ENCODE measurements around the gene PIGR.

PIGR gene

GRCh38 chr1:206944703-206945102 is 1.6 kb downstream of the PIGR start:
- Histone ChIP-seq H4K5ac (ENCODE audit: low read length) (no peak overlapping the region), H4K8ac (ENCODE audit: low read depth, low read length) (no peak overlapping the region), H3K56ac (ENCODE audit: low read length) (no peak overlapping the region), H2AK5ac (ENCODE audit: low read length) (no peak overlapping the region), H3K79me1 (ENCODE audit: low read length) (no peaks in the 10 kb centered on the region), H3K36me3 (ENCODE audit: control insufficient read depth, insufficient read depth, low read length) (no peaks in the 10 kb centered on the region), H2BK5ac (ENCODE audit: low read length) (no peak overlapping the region), H3K4ac (ENCODE audit: low read depth, low read length) (no peak overlapping the region), H3K9ac (ENCODE audit: low read length) (no peak overlapping the region), H3K27ac (ENCODE audit: low read depth, low read length) (no peak overlapping the region), H2BK120ac (ENCODE audit: low read depth, low read length) (no peak overlapping the region), H3K79me2 (ENCODE audit: control insufficient read depth, insufficient read depth, low read length) (no peaks in the 10 kb centered on the region), H3K23ac (ENCODE audit: low read length) (no peak overlapping the region), H2BK15ac (replicated peaks; ENCODE audit: low read depth) (no peak overlapping the region), H3K27me3 (ENCODE audit: insufficient read depth, low read length, poor library complexity) (no peaks in the 10 kb centered on the region), H3K4me1 (ENCODE audit: control insufficient read depth, low read depth, low read length) (no peaks in the 10 kb centered on the region), H3K4me2 (ENCODE audit: low read length) (no peak overlapping the region), H3K18ac (ENCODE audit: low read length) (no peak overlapping the region), H3K4me3 (ENCODE audit: low read length) (no peak overlapping the region)
- no CpG with 5 or more reads among the region's 5 CpGs for whole genome bisulfite sequencing (ENCODE audit: extremely low coverage, insufficient coverage, low lambda C conversion rate)
- no peak for DNase-seq

- Histone ChIP-seq H2BK5ac (ENCODE audit: low read length) (no peak overlapping the region), H3K18ac (ENCODE audit: low read length) (no peak overlapping the region)
Observed at GRCh38 chr1:206941766-206942418, 4.4 kb downstream of the PIGR start.

GRCh38 chr1:206940588-206940936 is 5.7 kb downstream of the PIGR start:
- no peak overlapping the region for H4K8ac ChIP-seq (ENCODE audit: low read depth, low read length)
- H2BK120ac ChIP-seq (ENCODE audit: low read depth, low read length): no peak overlapping the region
- no peak overlapping the region for H3K4ac ChIP-seq (ENCODE audit: low read depth, low read length)
- H2BK15ac ChIP-seq (replicated peaks; ENCODE audit: low read depth): no peak overlapping the region
- H3K9ac ChIP-seq (ENCODE audit: low read length): no peak overlapping the region
- H3K4me2 ChIP-seq (ENCODE audit: low read length): no peak overlapping the region
- DNase-seq: no peak
- no peaks in the 10 kb centered on the region for H3K79me1 ChIP-seq (ENCODE audit: low read length)
- H3K4me3 ChIP-seq (ENCODE audit: low read length): no peak overlapping the region
- no peak overlapping the region for H3K18ac ChIP-seq (ENCODE audit: low read length)
- WGBS (ENCODE audit: extremely low coverage, insufficient coverage, low lambda C conversion rate): no CpG with 5 or more reads among the region's 3 CpGs
- H3K23ac ChIP-seq (ENCODE audit: low read length): no peak overlapping the region
- no peaks in the 10 kb centered on the region for H3K4me1 ChIP-seq (ENCODE audit: control insufficient read depth, low read depth, low read length)
- H3K36me3 ChIP-seq (ENCODE audit: control insufficient read depth, insufficient read depth, low read length): no peaks in the 10 kb centered on the region
- H2AK5ac ChIP-seq (ENCODE audit: low read length): no peak overlapping the region
- no peak overlapping the region for H2BK5ac ChIP-seq (ENCODE audit: low read length)
- no peaks in the 10 kb centered on the region for H3K27me3 ChIP-seq (ENCODE audit: insufficient read depth, low read length, poor library complexity)
- no peak overlapping the region for H3K56ac ChIP-seq (ENCODE audit: low read length)
- H3K27ac ChIP-seq (ENCODE audit: low read depth, low read length): no peak overlapping the region
- H3K79me2 ChIP-seq (ENCODE audit: control insufficient read depth, insufficient read depth, low read length): no peaks in the 10 kb centered on the region
- H4K5ac ChIP-seq (ENCODE audit: low read length): no peak overlapping the region

More at GRCh38 chr1:206941766-206942418, 4.4 kb downstream of the PIGR start:
- H3K4me3 ChIP-seq (ENCODE audit: low read length): no peak overlapping the region
- no peaks in the 10 kb centered on the region for H3K79me1 ChIP-seq (ENCODE audit: low read length)
- no peaks in the 10 kb centered on the region for H3K36me3 ChIP-seq (ENCODE audit: control insufficient read depth, insufficient read depth, low read length)
- no peak overlapping the region for H3K56ac ChIP-seq (ENCODE audit: low read length)
- H3K79me2 ChIP-seq (ENCODE audit: control insufficient read depth, insufficient read depth, low read length): no peaks in the 10 kb centered on the region
- no peak overlapping the region for H4K8ac ChIP-seq (ENCODE audit: low read depth, low read length)
- H3K4ac ChIP-seq (ENCODE audit: low read depth, low read length): no peak overlapping the region
- no peak overlapping the region for H3K23ac ChIP-seq (ENCODE audit: low read length)
- H2BK120ac ChIP-seq (ENCODE audit: low read depth, low read length): no peak overlapping the region
- H3K27me3 ChIP-seq (ENCODE audit: insufficient read depth, low read length, poor library complexity): no peaks in the 10 kb centered on the region
- H2AK5ac ChIP-seq (ENCODE audit: low read length): no peak overlapping the region
- H4K5ac ChIP-seq (ENCODE audit: low read length): no peak overlapping the region
- H2BK15ac ChIP-seq (replicated peaks; ENCODE audit: low read depth): no peak overlapping the region
- DNase-seq: no peak
- no peak overlapping the region for H3K4me2 ChIP-seq (ENCODE audit: low read length)
- no peaks in the 10 kb centered on the region for H3K4me1 ChIP-seq (ENCODE audit: control insufficient read depth, low read depth, low read length)
- WGBS (ENCODE audit: extremely low coverage, insufficient coverage, low lambda C conversion rate): no CpG with 5 or more reads among the region's 6 CpGs
- no peak overlapping the region for H3K9ac ChIP-seq (ENCODE audit: low read length)
- H3K27ac ChIP-seq (ENCODE audit: low read depth, low read length): no peak overlapping the region

- Histone ChIP-seq H4K5ac (ENCODE audit: low read length) (no peak overlapping the region), H3K4ac (ENCODE audit: low read depth, low read length) (no peak overlapping the region), H2AK5ac (ENCODE audit: low read length) (no peak overlapping the region), H3K36me3 (ENCODE audit: control insufficient read depth, insufficient read depth, low read length) (no peaks in the 10 kb centered on the region), H3K56ac (ENCODE audit: low read length) (no peak overlapping the region), H3K79me1 (ENCODE audit: low read length) (no peaks in the 10 kb centered on the region), H3K23ac (ENCODE audit: low read length) (no peak overlapping the region), H3K9ac (ENCODE audit: low read length) (no peak overlapping the region), H3K4me3 (ENCODE audit: low read length) (no peak overlapping the region), H3K18ac (ENCODE audit: low read length) (no peak overlapping the region), H3K27ac (ENCODE audit: low read depth, low read length) (no peak overlapping the region), H3K4me1 (ENCODE audit: control insufficient read depth, low read depth, low read length) (no peaks in the 10 kb centered on the region), H2BK120ac (ENCODE audit: low read depth, low read length) (no peak overlapping the region), H4K8ac (ENCODE audit: low read depth, low read length) (no peak overlapping the region), H3K79me2 (ENCODE audit: control insufficient read depth, insufficient read depth, low read length) (no peaks in the 10 kb centered on the region), H2BK15ac (replicated peaks; ENCODE audit: low read depth) (no peak overlapping the region), H2BK5ac (ENCODE audit: low read length) (no peak overlapping the region), H3K27me3 (ENCODE audit: insufficient read depth, low read length, poor library complexity) (no peaks in the 10 kb centered on the region), H3K4me2 (ENCODE audit: low read length) (no peak overlapping the region)
- DNase-seq: no peak
- WGBS (ENCODE audit: extremely low coverage, insufficient coverage, low lambda C conversion rate): no CpG with 5 or more reads among the region's 9 CpGs
Observed at GRCh38 chr1:206939841-206940587, 6.3 kb downstream of the PIGR start.

- Histone ChIP-seq H4K5ac (ENCODE audit: low read length) (no peak overlapping the region), H3K23ac (ENCODE audit: low read length) (no peak overlapping the region), H3K79me2 (ENCODE audit: control insufficient read depth, insufficient read depth, low read length) (no peaks in the 10 kb centered on the region), H3K18ac (ENCODE audit: low read length) (no peak overlapping the region), H2AK5ac (ENCODE audit: low read length) (no peak overlapping the region), H3K4ac (ENCODE audit: low read depth, low read length) (no peak overlapping the region), H3K4me2 (ENCODE audit: low read length) (no peak overlapping the region), H3K79me1 (ENCODE audit: low read length) (no peaks in the 10 kb centered on the region), H3K4me3 (ENCODE audit: low read length) (no peak overlapping the region), H2BK15ac (replicated peaks; ENCODE audit: low read depth) (no peak overlapping the region), H4K8ac (ENCODE audit: low read depth, low read length) (no peak overlapping the region), H3K27me3 (ENCODE audit: insufficient read depth, low read length, poor library complexity) (no peaks in the 10 kb centered on the region), H3K36me3 (ENCODE audit: control insufficient read depth, insufficient read depth, low read length) (no peaks in the 10 kb centered on the region), H3K27ac (ENCODE audit: low read depth, low read length) (no peak overlapping the region), H2BK5ac (ENCODE audit: low read length) (no peak overlapping the region), H3K4me1 (ENCODE audit: control insufficient read depth, low read depth, low read length) (no peaks in the 10 kb centered on the region), H3K56ac (ENCODE audit: low read length) (no peak overlapping the region), H3K9ac (ENCODE audit: low read length) (no peak overlapping the region), H2BK120ac (ENCODE audit: low read depth, low read length) (no peak overlapping the region)
- WGBS (ENCODE audit: extremely low coverage, insufficient coverage, low lambda C conversion rate): no CpG with 5 or more reads among the region's 13 CpGs
- no peak for DNase-seq
Observed at GRCh38 chr1:206939131-206939530, 7.1 kb downstream of the PIGR start.
